Measurements from ENCODE around the gene MIDN. TPM values are rescaled to one million over a fixed set of nuclear protein-coding genes. Genes with fewer than 3 reads are reported as not detected.

MIDN gene
- total RNA-seq, 1 donor from 2014 or later, result 204 TPM

GRCh38 chr19:1221904-1222255 is 26.5 kb upstream of the MIDN start:
- Mint-ChIP-seq H3K4me3 (ENCODE audit: unreplicated experiment) (no peak overlapping the region), H3K36me3 (ENCODE audit: low read depth, unreplicated experiment) (no peaks in the 10 kb centered on the region), H3K4me1 (ENCODE audit: unreplicated experiment) (no peaks in the 10 kb centered on the region), H3K27me3 (ENCODE audit: unreplicated experiment) (peaks cover 3% of the 10 kb centered on the region), H3K27ac (ENCODE audit: unreplicated experiment) (no peak overlapping the region), H3K9me3 (ENCODE audit: unreplicated experiment) (no peaks in the 10 kb centered on the region)
- no peak for TF ChIP-seq CTCF (IDR thresholded peaks at IDR 0.05; ENCODE audit: unreplicated experiment)
- no peak for DNase-seq (ENCODE audit: low spot score)

DNA sequence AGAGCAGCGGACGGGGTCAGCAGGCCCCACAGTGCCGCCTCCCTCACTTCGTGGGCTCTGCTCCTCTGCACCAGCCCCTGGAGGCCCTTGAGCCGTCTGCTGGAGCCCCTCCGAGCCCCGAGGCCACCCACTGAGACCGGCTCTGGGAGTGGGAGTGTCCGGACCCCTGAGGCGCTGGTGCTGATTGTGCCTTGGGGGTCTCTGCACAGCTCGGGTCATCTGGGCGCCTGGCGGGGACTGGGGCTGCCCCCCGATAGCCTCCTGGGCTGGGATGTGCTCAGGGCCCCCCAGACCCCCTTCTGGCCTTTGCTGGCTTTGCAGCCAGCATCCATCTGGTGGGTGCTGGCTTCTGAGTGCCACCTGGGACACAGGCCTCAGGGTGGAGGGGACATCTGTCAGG is 26.0 kb upstream of the MIDN start:
- no peak overlapping the region for H3K4me3 Mint-ChIP-seq (ENCODE audit: unreplicated experiment)
- H3K27me3 Mint-ChIP-seq (ENCODE audit: unreplicated experiment), result peaks cover 3% of the 10 kb centered on the region
- H3K27ac Mint-ChIP-seq (ENCODE audit: unreplicated experiment), result no peak overlapping the region
- no peak for TF ChIP-seq CTCF (IDR thresholded peaks at IDR 0.05; ENCODE audit: unreplicated experiment)
- no peaks in the 10 kb centered on the region for H3K9me3 Mint-ChIP-seq (ENCODE audit: unreplicated experiment)
- H3K4me1 Mint-ChIP-seq (ENCODE audit: unreplicated experiment), result no peaks in the 10 kb centered on the region
- no peaks in the 10 kb centered on the region for H3K36me3 Mint-ChIP-seq (ENCODE audit: low read depth, unreplicated experiment)
- DNase-seq (ENCODE audit: low spot score), result no peak

DNA sequence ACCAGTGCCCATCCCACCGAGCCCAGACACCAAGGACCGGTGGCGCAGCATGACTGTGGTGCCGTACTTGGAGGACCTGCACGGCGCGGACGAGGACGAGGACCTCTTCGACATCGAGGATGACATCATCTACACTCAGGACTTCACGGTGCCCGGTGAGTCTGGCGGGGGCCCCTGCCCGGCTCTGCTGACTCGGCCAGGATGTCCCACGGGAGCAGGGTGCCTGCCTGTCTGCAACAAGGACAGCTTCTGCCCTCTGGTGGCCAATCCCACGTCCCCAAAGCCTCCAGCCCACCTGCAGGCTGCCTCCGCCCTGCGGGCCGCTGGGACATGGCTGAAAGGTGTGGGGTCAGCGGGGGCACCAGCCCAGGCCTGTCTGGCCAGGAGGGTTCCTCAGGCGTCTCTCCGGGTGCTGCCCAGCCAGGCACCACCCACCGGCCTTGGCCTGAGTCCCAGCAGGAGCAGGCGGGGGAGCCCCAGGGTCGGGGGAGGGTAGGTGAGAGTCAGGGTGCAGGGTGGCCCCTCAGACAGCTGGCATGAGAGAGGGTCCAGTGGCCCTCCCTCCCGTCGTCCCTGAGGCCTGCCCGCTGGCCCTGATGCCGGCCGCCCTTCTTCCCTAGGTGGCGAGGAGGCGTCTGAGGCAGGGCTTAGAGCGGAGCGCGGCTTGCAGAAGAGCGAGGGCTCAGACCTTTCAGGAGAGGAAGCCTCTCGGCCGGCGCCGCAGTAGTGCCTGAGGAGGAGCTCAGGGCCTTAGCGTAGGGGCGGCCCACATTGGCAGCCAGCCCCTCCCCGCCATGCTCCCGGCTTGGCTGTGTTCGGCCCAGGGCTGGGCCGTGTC is 25.1 kb upstream of the MIDN start:
- peaks cover 3% of the 10 kb centered on the region for H3K36me3 Mint-ChIP-seq (ENCODE audit: low read depth, unreplicated experiment)
- DNase-seq (ENCODE audit: low spot score), result no peak
- no peaks in the 10 kb centered on the region for H3K27me3 Mint-ChIP-seq (ENCODE audit: unreplicated experiment)
- H3K4me3 Mint-ChIP-seq (ENCODE audit: unreplicated experiment), result no peak overlapping the region
- peak; percentile 38 for TF ChIP-seq CTCF (IDR thresholded peaks at IDR 0.05; ENCODE audit: unreplicated experiment)
- no peaks in the 10 kb centered on the region for H3K4me1 Mint-ChIP-seq (ENCODE audit: unreplicated experiment)
- no peak overlapping the region for H3K27ac Mint-ChIP-seq (ENCODE audit: unreplicated experiment)
- H3K9me3 Mint-ChIP-seq (ENCODE audit: unreplicated experiment), result no peaks in the 10 kb centered on the region

GRCh38 chr19:1224047-1224825 is 24.1 kb upstream of the MIDN start:
- Mint-ChIP-seq H3K36me3 (ENCODE audit: low read depth, unreplicated experiment) (peaks cover 4% of the 10 kb centered on the region), H3K9me3 (ENCODE audit: unreplicated experiment) (no peaks in the 10 kb centered on the region), H3K4me1 (ENCODE audit: unreplicated experiment) (no peaks in the 10 kb centered on the region), H3K4me3 (ENCODE audit: unreplicated experiment) (no peak overlapping the region), H3K27ac (ENCODE audit: unreplicated experiment) (no peak overlapping the region), H3K27me3 (ENCODE audit: unreplicated experiment) (no peaks in the 10 kb centered on the region)
- no peak for TF ChIP-seq CTCF (IDR thresholded peaks at IDR 0.05; ENCODE audit: unreplicated experiment)
- DNase-seq (ENCODE audit: low spot score), result no peak

- no peaks in the 10 kb centered on the region for H3K9me3 Mint-ChIP-seq (ENCODE audit: unreplicated experiment)
- TF ChIP-seq CTCF (IDR thresholded peaks at IDR 0.05; ENCODE audit: unreplicated experiment), result no peak
- DNase-seq (ENCODE audit: low spot score), result no peak
- H3K27ac Mint-ChIP-seq (ENCODE audit: unreplicated experiment), result no peak overlapping the region
- H3K36me3 Mint-ChIP-seq (ENCODE audit: low read depth, unreplicated experiment), result peaks cover 4% of the 10 kb centered on the region
- no peak overlapping the region for H3K4me3 Mint-ChIP-seq (ENCODE audit: unreplicated experiment)
- H3K4me1 Mint-ChIP-seq (ENCODE audit: unreplicated experiment), result no peaks in the 10 kb centered on the region
- H3K27me3 Mint-ChIP-seq (ENCODE audit: unreplicated experiment), result no peaks in the 10 kb centered on the region
These were observed 23.5 kb upstream of the MIDN start for GRCh38 chr19:1224847-1225246.
